NT2/D1 (cell line): ENCODE measurements around the gene CDK5RAP2.

ENCODE experiments used
- DNase-seq: peaks from one replicate; pipeline ENCODE4 v3.0.0-alpha.2; 2011; ENCODE audit warnings: low read depth, low spot score
- H3K27me3 ChIP-seq: 2 replicates; pipeline ENCODE4 v1.6.0; 2011; ENCODE audit warnings: mild to moderate bottlenecking; ENCODE audit not compliant: insufficient read length, insufficient read depth
- H3K36me3 ChIP-seq: 2 replicates; pipeline ENCODE4 v1.6.1; 2011; ENCODE audit warnings: mild to moderate bottlenecking, low read length, mixed read lengths; ENCODE audit not compliant: insufficient read depth, insufficient read length
- H3K4me1 ChIP-seq: 2 replicates; pipeline ENCODE4 v1.5.1; 2011; ENCODE audit not compliant: insufficient read depth, insufficient read length
- H3K4me3 ChIP-seq: 2 replicates; pipeline ENCODE4 v1.5.1; 2011; ENCODE audit warnings: low read depth; ENCODE audit not compliant: insufficient read length
- H3K9ac ChIP-seq: 2 replicates; pipeline ENCODE4 v1.6.0; 2011; ENCODE audit warnings: low read depth; ENCODE audit not compliant: insufficient read length
- H3K9me3 ChIP-seq: 2 replicates; pipeline ENCODE4 v1.5.1; 2011; ENCODE audit warnings: mild to moderate bottlenecking, low read length; ENCODE audit not compliant: insufficient read depth
- SUZ12 ChIP-seq: IDR thresholded peaks from 2 replicates; pipeline ENCODE4 v1.6.1; 2011; ENCODE audit not compliant: insufficient read length, insufficient read depth; ENCODE audit errors: extremely low read depth
- YY1 ChIP-seq: IDR thresholded peaks from 2 replicates; pipeline ENCODE4 v1.6.1; 2011; ENCODE audit not compliant: insufficient read length, insufficient read depth
- ZNF274 ChIP-seq: IDR thresholded peaks from 2 replicates; pipeline ENCODE4 v1.6.1; 2011; ENCODE audit warnings: mild to moderate bottlenecking, low read depth, low read length

CDK5RAP2 gene

DNA sequence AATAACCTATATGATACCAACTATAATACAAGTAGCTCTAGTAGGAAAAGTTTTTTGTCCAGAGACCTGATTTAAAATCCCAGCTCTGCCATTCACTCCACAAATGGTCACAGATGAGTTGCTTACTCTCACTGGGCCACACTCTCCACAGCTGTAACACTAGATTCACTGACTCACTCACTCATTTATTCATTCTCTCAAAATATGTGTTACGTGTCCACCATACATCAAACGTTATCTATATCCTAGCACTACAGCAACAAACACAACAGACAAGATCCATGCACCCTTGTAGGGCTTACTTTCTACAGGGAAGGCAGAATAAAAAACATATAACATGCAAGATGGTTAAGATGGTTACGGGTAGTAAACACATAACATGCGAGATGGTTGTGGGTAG lies 146.3 kb downstream of the CDK5RAP2 start:
- no peaks in the 10 kb centered on the region for H3K4me1 ChIP-seq
- peaks cover 44% of the 10 kb centered on the region for H3K36me3 ChIP-seq
- TF ChIP-seq ZNF274 (no peak), YY1 (no peak), SUZ12 (no peak)
- no peaks in the 10 kb centered on the region for H3K9me3 ChIP-seq
- H3K9ac ChIP-seq, result no peak overlapping the region
- DNase-seq, result no peak
- no peaks in the 10 kb centered on the region for H3K27me3 ChIP-seq
- no peak overlapping the region for H3K4me3 ChIP-seq

- peaks cover 33% of the 10 kb centered on the region for H3K36me3 ChIP-seq
- TF ChIP-seq ZNF274 (no peak), YY1 (no peak), SUZ12 (no peak)
- no peak for DNase-seq
- no peaks in the 10 kb centered on the region for H3K27me3 ChIP-seq
- H3K4me1 ChIP-seq, result no peaks in the 10 kb centered on the region
- H3K9me3 ChIP-seq, result no peaks in the 10 kb centered on the region
- no peak overlapping the region for H3K9ac ChIP-seq
- H3K4me3 ChIP-seq, result no peak overlapping the region
These were observed 147.4 kb downstream of the CDK5RAP2 start for GRCh38 chr9:120432600-120432999.

DNA sequence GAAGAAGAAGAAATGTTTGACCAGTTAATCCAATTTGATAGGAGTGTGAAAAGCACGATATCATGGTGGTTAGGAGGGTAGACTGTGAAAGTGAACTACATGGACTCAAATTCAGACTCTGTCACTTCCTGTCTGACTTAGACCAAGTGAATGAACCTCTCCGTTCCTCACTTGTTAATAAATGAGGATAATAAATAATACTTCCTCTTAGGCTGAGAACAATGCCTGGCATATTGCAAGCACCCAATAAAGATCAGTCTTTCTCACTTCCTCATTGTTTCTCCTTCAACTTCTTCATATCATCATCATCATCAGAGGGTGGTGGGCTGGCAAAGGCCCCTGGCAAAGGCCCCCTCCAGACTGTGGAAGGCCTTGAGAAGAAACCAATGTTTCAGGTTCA lies 148.7 kb downstream of the CDK5RAP2 start:
- no peaks in the 10 kb centered on the region for H3K9me3 ChIP-seq
- DNase-seq, result no peak

GRCh38 chr9:120424248-120424647 lies 155.7 kb downstream of the CDK5RAP2 start:
- peaks cover 58% of the 10 kb centered on the region for H3K36me3 ChIP-seq
- H3K27me3 ChIP-seq, result no peaks in the 10 kb centered on the region
- H3K9me3 ChIP-seq, result no peaks in the 10 kb centered on the region
- no peak for DNase-seq
- no peak for TF ChIP-seq SUZ12
- no peak for TF ChIP-seq ZNF274
- TF ChIP-seq YY1, result no peak
- no peak overlapping the region for H3K4me3 ChIP-seq
- H3K9ac ChIP-seq, result no peak overlapping the region
- no peaks in the 10 kb centered on the region for H3K4me1 ChIP-seq

More for the DNA sequence above, 148.7 kb downstream of the CDK5RAP2 start:
- Histone ChIP-seq H3K27me3 (no peaks in the 10 kb centered on the region), H3K4me3 (no peak overlapping the region), H3K36me3 (peaks cover 24% of the 10 kb centered on the region), H3K9ac (no peak overlapping the region), H3K4me1 (no peaks in the 10 kb centered on the region)
- TF ChIP-seq ZNF274, result no peak

DNA sequence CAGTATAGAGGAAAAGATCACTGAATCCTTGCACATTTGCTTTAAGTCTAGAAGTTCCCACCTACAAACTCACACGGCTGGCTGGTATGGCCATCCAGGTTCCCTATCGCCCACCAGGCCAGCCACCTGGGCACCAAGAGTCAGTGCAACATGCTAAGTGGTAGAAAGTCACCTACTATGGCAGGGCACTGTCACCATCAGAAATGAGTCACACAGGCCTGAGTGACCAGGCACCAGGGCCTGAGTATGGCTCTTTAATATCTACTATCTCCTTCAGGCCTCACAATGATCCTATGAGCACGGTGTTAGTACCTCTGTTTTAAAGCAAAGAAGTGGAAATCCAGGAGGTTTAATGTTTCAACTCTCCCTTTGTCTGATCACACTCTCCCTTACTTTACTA lies 156.2 kb downstream of the CDK5RAP2 start:
- Histone ChIP-seq H3K36me3 (peaks cover 61% of the 10 kb centered on the region), H3K9ac (no peak overlapping the region), H3K9me3 (no peaks in the 10 kb centered on the region), H3K4me1 (no peaks in the 10 kb centered on the region), H3K27me3 (no peaks in the 10 kb centered on the region), H3K4me3 (no peak overlapping the region)
- TF ChIP-seq SUZ12 (no peak), ZNF274 (no peak), YY1 (no peak)
- DNase-seq, result no peak

DNA sequence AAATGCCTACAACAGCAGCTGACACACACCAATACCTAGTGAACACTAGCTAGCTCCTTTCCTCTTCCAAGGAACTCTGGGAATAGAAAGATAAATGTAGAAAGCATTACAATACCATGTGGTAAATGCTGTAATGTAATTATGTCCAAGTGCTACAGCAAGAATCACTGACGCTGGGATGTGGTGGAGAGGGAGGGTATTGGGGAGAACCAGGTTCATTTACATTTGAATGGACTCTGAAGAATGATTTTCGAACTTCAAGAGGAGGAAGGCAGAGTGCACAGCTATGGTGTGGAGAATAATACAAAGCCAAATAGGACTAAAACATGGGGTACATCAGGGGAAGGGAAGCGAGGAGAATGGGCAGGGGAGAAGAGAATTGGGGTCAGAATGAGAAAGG lies 158.0 kb downstream of the CDK5RAP2 start:
- Histone ChIP-seq H3K36me3 (peaks cover 75% of the 10 kb centered on the region), H3K9me3 (no peaks in the 10 kb centered on the region), H3K4me3 (no peak overlapping the region), H3K9ac (no peak overlapping the region), H3K4me1 (no peaks in the 10 kb centered on the region), H3K27me3 (no peaks in the 10 kb centered on the region)
- TF ChIP-seq ZNF274 (no peak), SUZ12 (no peak), YY1 (no peak)
- DNase-seq, result no peak

- H3K4me1 ChIP-seq, result no peaks in the 10 kb centered on the region
- no peak overlapping the region for H3K9ac ChIP-seq
- no peak for DNase-seq
- peaks cover 57% of the 10 kb centered on the region for H3K36me3 ChIP-seq
- no peaks in the 10 kb centered on the region for H3K27me3 ChIP-seq
- no peak overlapping the region for H3K4me3 ChIP-seq
- no peak for TF ChIP-seq SUZ12
- no peak for TF ChIP-seq ZNF274
- TF ChIP-seq YY1, result no peak
- H3K9me3 ChIP-seq, result no peaks in the 10 kb centered on the region
These were observed 161.7 kb downstream of the CDK5RAP2 start for GRCh38 chr9:120418315-120418714.

- Histone ChIP-seq H3K9ac (no peak overlapping the region), H3K4me3 (no peak overlapping the region), H3K27me3 (no peaks in the 10 kb centered on the region), H3K4me1 (peaks cover 7% of the 10 kb centered on the region), H3K9me3 (no peaks in the 10 kb centered on the region), H3K36me3 (peaks cover 50% of the 10 kb centered on the region)
- TF ChIP-seq YY1, result no peak
- no peak for DNase-seq
These were observed 163.1 kb downstream of the CDK5RAP2 start for GRCh38 chr9:120416781-120417427.
